Upper lobe of left lung (tissue), 4 donors: Measurements from ENCODE around the gene PDC.

Source experiments
- CTCF ChIP-seq, 6 experiments: fragments of 450-650 bp in 4 of 6; fragments of 200-600 bp in 2 of 6; sonication (generic) in 2 of 6; IDR thresholded peaks; one replicate each; pipeline ENCODE4 v1.5.1; 2016 to 2019; ENCODE audit warnings: antibody characterized with exemption in 6 of 6
- POLR2A ChIP-seq, 4 donors: fragments of 450-650 bp; IDR thresholded peaks; one replicate each; pipeline ENCODE4 v1.5.1; 2016 to 2017; ENCODE audit warnings: antibody characterized with exemption in 4 of 4, mild to moderate bottlenecking in 2 of 4
- POLR2AphosphoS5 ChIP-seq, 2 donors: sonication (generic); formaldehyde crosslinking; IDR thresholded peaks; one replicate each; pipeline ENCODE4 v1.5.1; 2017; ENCODE audit warnings: antibody characterized with exemption in 2 of 2

GRCh38 chr1:186456729-186457255 is 4.1 kb downstream of the PDC start:
- no peak for TF ChIP-seq CTCF (IDR thresholded peaks at IDR 0.05)
- TF ChIP-seq POLR2AphosphoS5 (IDR thresholded peaks at IDR 0.05): no peak
- TF ChIP-seq POLR2A (IDR thresholded peaks at IDR 0.05): no peak
